Mucosa of rectum (tissue), 2 donors: ENCODE data around the gene LCA5L.
A peak's percentile ranks its signal among the peaks of the same experiment; 100 is the strongest.
"Not testable (repeated sequence)": the region's sequence is repeated elsewhere in the genome, so short reads cannot be mapped to it uniquely, and the experiment has no call there.

Experiments
- H3K27ac ChIP-seq, 2 donors: one replicate each; pipeline ENCODE4 v1.7.0; 2013; ENCODE audit warnings: inconsistent platforms in 2 of 2, low read depth in 2 of 2, low read length in 2 of 2
- H3K27me3 ChIP-seq, 2 donors: one replicate each; pipeline ENCODE4 v1.7.0; 2013; ENCODE audit warnings: low read length in 2 of 2; ENCODE audit not compliant: control insufficient read depth in 2 of 2, insufficient read depth in 2 of 2
- H3K36me3 ChIP-seq, 2 donors: one replicate each; pipeline ENCODE4 v1.7.0; 2013; ENCODE audit warnings: low read length in 2 of 2; ENCODE audit not compliant: control insufficient read depth in 2 of 2, insufficient read depth in 2 of 2
- H3K4me1 ChIP-seq, 2 donors: one replicate each; pipeline ENCODE4 v1.7.0; 2013; ENCODE audit warnings: low read length in 2 of 2, mild to moderate bottlenecking in 1 of 2; ENCODE audit not compliant: control insufficient read depth in 2 of 2, insufficient read depth in 2 of 2
- H3K4me3 ChIP-seq, 2 donors: one replicate each; pipeline ENCODE4 v1.7.0; 2013; ENCODE audit warnings: low read length in 2 of 2
- H3K9ac ChIP-seq, 2 donors: one replicate each; pipeline ENCODE4 v1.7.0; 2013; ENCODE audit warnings: low read length in 2 of 2, low read depth in 1 of 2, mild to moderate bottlenecking in 1 of 2
- H3K9me3 ChIP-seq, 2 donors: one replicate each; pipeline ENCODE4 v1.7.0; 2013; ENCODE audit warnings: low read length in 2 of 2; ENCODE audit not compliant: control insufficient read depth in 2 of 2
- donor health status: healthy.
- donor health status: Normal muscosa, but diverticular disease.

LCA5L gene

GRCh38 chr21:39430016-39430415, 15.6 kb downstream of the LCA5L start:
- no peaks in the 10 kb centered on the region for H3K9me3 ChIP-seq
- no peaks in the 10 kb centered on the region for H3K4me1 ChIP-seq
- no peak overlapping the region for H3K9ac ChIP-seq
- no peak overlapping the region for H3K4me3 ChIP-seq
- no peak overlapping the region for H3K27ac ChIP-seq
- H3K27me3 ChIP-seq = no peaks in the 10 kb centered on the region
- H3K36me3 ChIP-seq = no peaks in the 10 kb centered on the region

GRCh38 chr21:39429445-39429844, 16.1 kb downstream of the LCA5L start:
- Histone ChIP-seq H3K36me3 (no peaks in the 10 kb centered on the region), H3K9me3 (no peaks in the 10 kb centered on the region), H3K4me1 (no peaks in the 10 kb centered on the region), H3K4me3 (no peak overlapping the region), H3K27me3 (no peaks in the 10 kb centered on the region), H3K9ac (no peak overlapping the region), H3K27ac (no peak overlapping the region)

- Histone ChIP-seq H3K9me3 (no peaks in the 10 kb centered on the region), H3K27ac (no peak overlapping the region), H3K36me3 (no peaks in the 10 kb centered on the region), H3K27me3 (no peaks in the 10 kb centered on the region), H3K4me1 (no peaks in the 10 kb centered on the region), H3K4me3 (no peak overlapping the region), H3K9ac (no peak overlapping the region)
Measured at GRCh38 chr21:39422527-39423241, 22.9 kb downstream of the LCA5L start.

GRCh38 chr21:39419204-39419603, 26.4 kb downstream of the LCA5L start:
- not testable (repeated sequence) for H3K27ac ChIP-seq, H3K27me3 ChIP-seq, H3K9ac ChIP-seq, H3K4me1 ChIP-seq, H3K36me3 ChIP-seq, H3K4me3 ChIP-seq, H3K9me3 ChIP-seq

GRCh38 chr21:39406065-39406464, 39.5 kb downstream of the LCA5L start:
- Histone ChIP-seq H3K9ac (no peak overlapping the region), H3K4me3 (no peak overlapping the region), H3K9me3 (no peaks in the 10 kb centered on the region), H3K27me3 (no peaks in the 10 kb centered on the region), H3K36me3 (peaks cover 0 to 4% of the 10 kb centered on the region in 2 donors), H3K4me1 (no peaks in the 10 kb centered on the region), H3K27ac (no peak overlapping the region)

GRCh38 chr21:39400173-39400572, 45.4 kb downstream of the LCA5L start:
- Histone ChIP-seq H3K9me3 (no peaks in the 10 kb centered on the region), H3K4me1 (no peaks in the 10 kb centered on the region), H3K27ac (no peak overlapping the region), H3K9ac (no peak overlapping the region), H3K4me3 (no peak overlapping the region), H3K27me3 (no peaks in the 10 kb centered on the region), H3K36me3 (peaks cover 9 to 10% of the 10 kb centered on the region in 2 donors)

- Histone ChIP-seq H3K9ac (no peak overlapping the region), H3K4me1 (no peaks in the 10 kb centered on the region), H3K27ac (no peak overlapping the region), H3K9me3 (no peaks in the 10 kb centered on the region), H3K27me3 (no peaks in the 10 kb centered on the region), H3K36me3 (peaks cover 22 to 23% of the 10 kb centered on the region in 2 donors), H3K4me3 (no peak overlapping the region)
Measured at GRCh38 chr21:39397646-39398385, 47.8 kb downstream of the LCA5L start.

GRCh38 chr21:39392981-39393380, 52.6 kb downstream of the LCA5L start:
- no peak overlapping the region for H3K4me3 ChIP-seq
- H3K36me3 ChIP-seq = peaks cover 31 to 33% of the 10 kb centered on the region in 2 donors
- no peak overlapping the region for H3K27ac ChIP-seq
- peaks cover 5 to 7% of the 10 kb centered on the region in 2 donors for H3K4me1 ChIP-seq
- no peak overlapping the region for H3K9ac ChIP-seq
- H3K27me3 ChIP-seq = no peaks in the 10 kb centered on the region
- H3K9me3 ChIP-seq = no peaks in the 10 kb centered on the region

GRCh38 chr21:39390212-39390765, 55.3 kb downstream of the LCA5L start:
- no peaks in the 10 kb centered on the region for H3K9me3 ChIP-seq
- peaks cover 13 to 15% of the 10 kb centered on the region in 2 donors for H3K4me1 ChIP-seq
- H3K4me3 ChIP-seq = no peak overlapping the region
- no peak overlapping the region for H3K27ac ChIP-seq
- peaks cover 25% of the 10 kb centered on the region in 2 donors for H3K36me3 ChIP-seq
- no peak overlapping the region for H3K9ac ChIP-seq
- H3K27me3 ChIP-seq = no peaks in the 10 kb centered on the region

- Histone ChIP-seq H3K4me1 (peaks cover 16 to 17% of the 10 kb centered on the region in 2 donors), H3K36me3 (peaks cover 18 to 19% of the 10 kb centered on the region in 2 donors), H3K4me3 (peak overlapping the region; percentile 77 to 87), H3K27ac (no peak overlapping the region), H3K9ac (no peak overlapping the region), H3K9me3 (no peaks in the 10 kb centered on the region), H3K27me3 (no peaks in the 10 kb centered on the region)
Measured at GRCh38 chr21:39388811-39389155, 56.8 kb downstream of the LCA5L start.
